GM19035 (cell line): ENCODE results near the gene PLCH1.
"Not testable (repeated sequence)": the region's sequence is repeated elsewhere in the genome, so short reads cannot be mapped to it uniquely, and the experiment has no call there.

Experiments
- ATAC-seq: cut with Tn5 transposase; IDR thresholded peaks from one replicate; pipeline ENCODE4 v1.9.1; 2021; ENCODE audit not compliant: unreplicated experiment

PLCH1 gene

DNA sequence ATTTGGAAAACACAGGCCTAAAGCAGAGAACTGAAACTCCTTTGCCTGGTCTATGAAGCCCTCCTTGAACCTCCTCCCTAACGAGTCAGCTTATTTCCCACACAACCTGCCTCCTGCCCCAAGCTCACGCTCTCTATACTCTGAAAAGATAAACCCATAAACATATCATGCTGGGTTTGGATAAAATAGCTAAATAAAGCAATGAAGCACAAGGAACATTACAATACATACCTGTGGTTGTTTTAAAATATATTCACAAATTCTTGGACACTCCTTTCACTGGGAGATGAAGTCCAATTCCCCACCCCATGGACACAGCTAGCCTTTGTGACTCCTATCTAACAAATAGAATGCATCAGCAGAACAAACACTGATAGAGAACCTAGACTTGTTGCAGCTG, 98.2 kb downstream of the PLCH1 start:
- no peak for ATAC-seq

DNA sequence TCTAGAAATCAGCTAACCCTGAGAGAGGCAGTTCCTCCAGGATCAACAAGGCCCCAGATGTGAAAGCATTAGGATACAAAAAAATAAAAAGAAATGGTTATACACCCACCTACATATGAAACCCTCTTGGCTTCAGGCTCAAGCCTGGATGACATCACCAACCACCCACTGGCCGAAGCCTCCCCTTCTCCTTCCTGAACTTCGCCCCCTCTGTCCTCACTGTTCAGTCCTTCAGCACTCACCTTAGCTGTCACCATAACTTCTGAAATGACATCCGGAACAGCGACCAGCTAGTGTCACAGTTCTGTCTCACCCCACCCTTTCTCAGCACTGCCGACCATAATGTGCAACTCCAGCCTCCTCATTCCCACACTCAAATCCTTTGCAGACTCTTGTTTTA, 98.7 kb downstream of the PLCH1 start:
- ATAC-seq = no peak

DNA sequence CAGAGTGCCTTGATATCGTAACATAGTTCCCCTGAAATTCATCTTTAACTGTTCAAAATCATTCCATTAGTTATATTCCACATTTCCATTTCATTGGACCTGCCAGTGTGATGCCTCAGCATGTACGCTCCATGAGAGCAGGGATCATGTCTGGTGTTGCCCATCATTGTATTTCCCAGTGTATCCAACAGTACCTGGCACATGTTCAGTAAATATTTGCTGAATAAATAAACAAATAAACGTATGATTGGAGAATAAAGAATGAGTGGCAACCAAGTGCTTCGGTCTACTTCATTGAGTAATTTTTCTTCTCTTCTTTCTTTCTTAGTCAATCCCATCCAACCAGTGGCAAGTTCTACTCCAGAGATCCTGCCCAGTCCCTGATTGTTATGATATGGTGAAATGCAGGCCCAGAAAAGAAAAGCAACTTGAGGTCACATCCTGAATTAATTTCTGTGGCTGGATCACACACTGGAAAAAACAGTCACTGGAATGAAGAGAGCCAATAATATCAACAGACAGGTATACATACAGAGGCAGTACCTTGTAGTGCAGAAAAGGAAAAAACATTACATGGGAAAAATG, 101.2 kb downstream of the PLCH1 start:
- ATAC-seq = no peak

- no peak for ATAC-seq
These were observed 102.9 kb downstream of the PLCH1 start for GRCh38 chr3:155641956-155642355.

GRCh38 chr3:155640098-155640497, 104.8 kb downstream of the PLCH1 start:
- no peak for ATAC-seq

- no peak for ATAC-seq
These were observed 105.3 kb downstream of the PLCH1 start for GRCh38 chr3:155639462-155640055.

DNA sequence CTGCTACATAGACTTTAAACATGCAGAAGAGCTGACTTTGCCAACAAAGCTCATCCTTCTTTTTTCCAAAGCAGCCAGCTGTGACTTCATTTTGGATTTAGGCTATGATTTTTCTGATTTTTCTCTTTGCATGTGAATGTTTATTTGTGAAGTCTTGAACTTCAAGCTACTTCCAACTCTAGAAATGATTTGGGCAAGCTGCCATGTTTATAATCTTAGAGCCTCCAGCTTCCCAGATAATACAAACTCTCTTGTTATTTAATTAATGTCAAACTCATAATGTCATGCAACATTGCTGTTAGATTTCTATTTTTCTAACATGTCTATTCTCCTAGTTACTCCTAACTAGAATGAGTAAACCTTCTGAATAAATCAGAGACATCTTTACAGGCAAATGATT, 106.4 kb downstream of the PLCH1 start:
- not testable (repeated sequence) for ATAC-seq

- ATAC-seq = no peak
These were observed 107.3 kb downstream of the PLCH1 start for GRCh38 chr3:155637567-155637966.

- no peak for ATAC-seq
These were observed 109.8 kb downstream of the PLCH1 start for GRCh38 chr3:155635056-155635455.

DNA sequence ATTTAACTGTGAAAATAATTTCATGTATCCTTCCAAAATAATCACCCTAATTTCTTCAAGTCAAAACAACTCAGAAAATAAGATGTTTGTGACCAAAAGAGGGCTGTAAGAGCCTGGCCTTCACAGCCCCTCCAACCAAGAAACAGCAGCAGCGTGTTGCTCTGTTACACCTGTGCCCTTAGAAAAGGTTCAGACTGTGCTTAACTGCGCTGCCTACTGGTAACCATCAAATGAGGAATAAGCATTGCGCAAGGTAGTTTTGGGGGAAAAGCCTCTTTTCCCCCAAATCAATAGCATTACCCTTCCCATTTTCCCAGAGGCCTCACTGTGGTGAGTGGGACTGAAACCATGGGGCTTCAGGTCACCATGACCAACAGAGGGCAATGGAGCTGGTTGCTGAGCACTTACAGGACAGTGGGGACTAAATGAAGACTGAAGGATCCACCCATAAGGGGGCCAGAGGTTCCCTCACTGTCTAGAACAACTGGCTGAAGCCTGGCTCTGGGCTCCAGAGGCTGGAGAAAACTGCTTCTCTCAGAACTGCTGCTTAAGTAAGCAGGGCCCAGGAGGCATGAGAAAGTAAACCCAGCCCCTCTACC, 110.7 kb downstream of the PLCH1 start:
- no peak for ATAC-seq

GRCh38 chr3:155631323-155632019, 113.4 kb downstream of the PLCH1 start:
- ATAC-seq = no peak

DNA sequence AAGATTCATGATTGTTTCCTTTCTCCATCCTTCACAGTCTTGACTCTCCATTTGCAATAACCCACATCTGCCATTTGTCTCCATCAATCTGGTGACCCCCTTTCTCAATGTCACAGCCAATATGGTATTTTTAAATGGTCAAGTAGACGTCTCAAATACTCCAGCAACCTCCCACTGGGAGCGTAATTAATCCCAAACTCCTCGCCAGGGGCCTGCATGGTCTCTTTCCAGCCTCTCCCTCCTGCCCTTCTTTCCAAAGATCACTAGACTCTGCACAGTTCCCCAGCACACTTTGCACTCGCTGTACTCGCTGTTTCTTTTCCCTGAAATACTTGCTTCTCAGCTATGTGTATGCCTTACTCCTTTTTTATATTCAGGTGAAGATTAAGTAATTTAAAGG, 115.3 kb downstream of the PLCH1 start:
- no peak for ATAC-seq

DNA sequence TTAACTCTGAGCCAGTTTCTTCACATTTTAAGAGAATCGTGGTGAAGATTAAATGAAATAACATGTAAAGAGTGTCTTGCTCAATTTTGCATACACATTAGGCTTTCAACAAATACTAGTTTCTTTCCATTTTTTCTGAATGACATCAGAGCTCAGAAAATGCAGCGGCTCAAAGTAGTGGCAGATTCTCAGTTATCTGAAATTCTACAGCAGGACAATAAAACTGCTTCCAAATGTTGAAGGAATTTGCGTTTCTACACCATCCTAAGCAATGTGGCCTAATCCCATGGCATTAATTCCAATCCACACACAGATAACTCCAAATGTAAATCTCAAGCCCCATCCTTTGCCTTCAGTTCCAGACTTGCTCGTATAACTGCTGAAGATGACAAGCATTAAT, 115.8 kb downstream of the PLCH1 start:
- ATAC-seq = no peak

DNA sequence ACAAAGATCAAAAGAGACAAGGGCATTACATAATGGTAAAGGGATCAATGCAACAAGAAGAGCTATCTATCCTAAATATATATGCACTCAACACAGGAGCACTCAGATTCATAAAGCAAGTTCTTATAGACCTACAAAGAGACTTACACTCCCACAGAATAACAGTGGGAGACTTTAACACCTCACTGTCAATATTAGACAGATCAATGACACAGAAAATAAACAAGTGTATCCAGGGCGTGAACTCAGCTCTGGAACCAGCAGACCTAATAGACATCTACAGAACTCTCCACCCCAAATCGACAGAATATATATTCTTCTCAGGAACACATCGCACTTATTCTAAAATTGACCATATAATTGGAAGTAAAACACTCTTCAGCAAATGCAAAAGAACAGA, 122.2 kb downstream of the PLCH1 start:
- not testable (repeated sequence) for ATAC-seq

- not testable (repeated sequence) for ATAC-seq
These were observed 124.3 kb downstream of the PLCH1 start for GRCh38 chr3:155620552-155620951.

GRCh38 chr3:155619118-155619915, 125.6 kb downstream of the PLCH1 start:
- no peak for ATAC-seq

DNA sequence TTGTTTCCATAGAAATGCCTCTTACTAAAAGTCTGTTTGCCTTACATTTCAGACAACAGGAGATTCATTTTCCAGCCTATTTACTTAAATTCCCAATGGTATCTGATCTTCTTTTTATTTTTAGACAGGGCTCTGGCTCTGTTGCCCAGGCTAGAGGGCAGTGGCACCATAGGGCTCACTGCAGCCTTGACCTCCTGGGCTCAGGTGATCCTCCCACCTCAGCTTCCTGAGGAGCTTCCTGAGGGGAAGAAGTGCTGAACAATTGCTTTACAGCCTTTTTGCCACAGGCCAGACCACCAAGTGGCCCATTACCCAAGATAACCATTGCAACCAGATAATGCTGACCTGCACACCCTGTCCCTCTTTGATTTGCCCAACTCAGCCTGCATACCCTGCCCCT, 126.3 kb downstream of the PLCH1 start:
- no peak for ATAC-seq

DNA sequence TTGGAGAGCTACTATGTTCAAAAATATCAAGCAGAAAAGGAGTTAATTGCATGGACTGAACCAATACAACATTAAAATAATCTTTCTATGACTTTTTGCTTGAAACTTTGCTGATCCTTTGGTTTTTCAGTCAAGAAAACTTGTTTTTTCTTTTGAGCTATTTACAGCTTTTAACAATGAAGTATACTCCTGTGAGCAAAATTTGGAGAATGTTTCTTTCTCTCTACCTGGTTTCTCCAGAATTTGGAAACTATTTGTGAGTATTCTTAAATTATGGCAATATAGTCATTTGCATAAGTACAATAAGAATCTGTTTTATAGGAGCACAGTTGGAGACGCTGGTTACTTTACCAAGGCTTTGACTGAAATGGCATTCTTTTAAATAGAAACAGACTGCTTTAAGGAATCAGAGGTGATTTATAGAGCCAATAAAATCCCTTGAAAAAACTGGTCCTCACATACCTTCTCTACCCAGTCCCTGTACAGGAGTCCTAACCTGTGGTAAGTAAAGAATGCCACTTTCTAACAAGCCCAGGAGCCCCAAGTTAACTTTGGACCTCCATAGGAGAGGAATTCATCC, 127.4 kb downstream of the PLCH1 start:
- ATAC-seq = no peak

- ATAC-seq = not testable (repeated sequence)
These were observed 129.7 kb downstream of the PLCH1 start for GRCh38 chr3:155615141-155615540.

GRCh38 chr3:155614410-155614809, 130.5 kb downstream of the PLCH1 start:
- not testable (repeated sequence) for ATAC-seq

DNA sequence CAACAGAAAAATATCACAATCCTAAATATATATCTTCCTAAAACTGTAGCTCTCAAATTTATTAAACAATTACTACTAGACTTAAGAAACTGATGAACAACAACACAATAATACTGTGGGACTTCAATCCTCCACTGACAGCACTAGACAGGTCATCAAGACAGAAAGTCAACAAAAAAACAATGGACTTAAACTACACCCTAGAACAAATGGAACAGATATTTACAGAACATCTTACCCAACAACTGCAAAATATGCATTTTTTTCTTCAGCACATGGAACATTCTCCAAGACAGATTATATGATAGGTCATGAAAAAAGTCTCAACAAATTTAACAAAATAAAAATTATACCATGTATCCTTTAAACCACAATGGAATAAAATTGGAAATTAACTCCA, 133.4 kb downstream of the PLCH1 start:
- ATAC-seq = no peak
